DOHH2 (cell line): ENCODE measurements around the gene HYOU1.
A peak's percentile ranks its signal among the peaks of the same experiment; 100 is the strongest.

Source experiments
- H3F3A ChIP-seq: fragments of 200-600 bp; sonication (generic), shearing (Covaris generic); 2 replicates; pipeline ENCODE4 v1.6.0; 2016; ENCODE audit warnings: antibody characterized with exemption, mild to moderate bottlenecking; ENCODE audit not compliant: control insufficient read depth, insufficient read depth
- H3K27ac ChIP-seq: fragments of 200-600 bp; sonication (generic); 2 replicates; pipeline ENCODE4 v1.5.1; 2014; ENCODE audit warnings: low read depth, mild to moderate bottlenecking, low read length, moderate library complexity
- H3K27me3 ChIP-seq: fragments of 200-600 bp; sonication (generic); 2 replicates; pipeline ENCODE4 v1.6.1; 2014; ENCODE audit warnings: mild to moderate bottlenecking, low read length, mixed read lengths; ENCODE audit not compliant: control insufficient read depth
- H3K36me3 ChIP-seq: fragments of 200-600 bp; sonication (generic); 2 replicates; pipeline ENCODE4 v1.6.1; 2014; ENCODE audit warnings: mild to moderate bottlenecking, low read length, moderate library complexity, mixed read lengths; ENCODE audit not compliant: control insufficient read depth
- H3K4me1 ChIP-seq: fragments of 200-600 bp; sonication (generic); 2 replicates; pipeline ENCODE4 v1.6.1; 2014; ENCODE audit warnings: mild to moderate bottlenecking, low read length, mixed read lengths; ENCODE audit not compliant: control insufficient read depth
- H3K4me2 ChIP-seq: fragments of 200-600 bp; sonication (generic); 2 replicates; pipeline ENCODE4 v1.6.0; 2014; ENCODE audit warnings: mild to moderate bottlenecking, low read length, moderate library complexity
- H3K4me3 ChIP-seq: fragments of 200-600 bp; sonication (generic); 2 replicates; pipeline ENCODE4 v1.5.1; 2014; ENCODE audit warnings: mild to moderate bottlenecking, low read length, mixed read lengths
- H3K79me2 ChIP-seq: fragments of 200-600 bp; sonication (generic); 2 replicates; pipeline ENCODE4 v1.6.1; 2014; ENCODE audit warnings: mild to moderate bottlenecking, low read length, mixed read lengths; ENCODE audit not compliant: control insufficient read depth
- H3K9me2 ChIP-seq: fragments of 200-600 bp; sonication (generic); replicated peaks from 2 replicates; pipeline ENCODE4 v1.6.1; 2014; ENCODE audit warnings: mild to moderate bottlenecking, low read length, mixed read lengths; ENCODE audit not compliant: control insufficient read depth
- H3K9me3 ChIP-seq: fragments of 200-600 bp; sonication (generic); 2 replicates; pipeline ENCODE4 v1.6.1; 2014; ENCODE audit warnings: antibody characterized with exemption, low read length, mixed read lengths; ENCODE audit not compliant: control insufficient read depth, insufficient read depth
- H4K20me1 ChIP-seq: fragments of 200-600 bp; sonication (generic); 2 replicates; pipeline ENCODE4 v1.6.0; 2014; ENCODE audit warnings: low read depth, mild to moderate bottlenecking, antibody characterized with exemption, low read length, moderate library complexity; ENCODE audit not compliant: control insufficient read depth, insufficient read depth
- CTCF ChIP-seq: fragments of 200-600 bp; sonication (generic); IDR thresholded peaks from one replicate; pipeline ENCODE4 v1.5.1; 2014; ENCODE audit warnings: antibody characterized with exemption, mild to moderate bottlenecking, low read depth, low read length; ENCODE audit not compliant: poor library complexity, severe bottlenecking
- EZH2phosphoT487 ChIP-seq: fragments of 200-600 bp; sonication (generic); IDR thresholded peaks from 2 replicates; pipeline ENCODE4 v1.6.1; 2017; ENCODE audit warnings: borderline replicate concordance, mild to moderate bottlenecking, antibody characterized with exemption, low read length, moderate library complexity, mixed read lengths

Gene HYOU1

GRCh38 chr11:119029340-119030028, 27.5 kb downstream of the HYOU1 start:
- TF ChIP-seq EZH2phosphoT487 (no peak), CTCF (no peak)
- peak overlapping the region; percentile 97 for H3K4me3 ChIP-seq
- peak overlapping the region; percentile 64 for H3K4me2 ChIP-seq
- 0 out of 2 replicates have a peak overlapping the region, but pooled peaks have one; percentile 48 for H3K27ac ChIP-seq
- no peaks in the 10 kb centered on the region for H3K27me3 ChIP-seq
- no peaks in the 10 kb centered on the region for H4K20me1 ChIP-seq
- H3K4me1 ChIP-seq: peaks cover 18% of the 10 kb centered on the region
- H3K36me3 ChIP-seq: peaks cover 53% of the 10 kb centered on the region
- H3K9me3 ChIP-seq: no peaks in the 10 kb centered on the region
- H3K79me2 ChIP-seq: peaks cover 24% of the 10 kb centered on the region
- H3K9me2 ChIP-seq: no peaks in the 10 kb centered on the region
- no peaks in the 10 kb centered on the region; the same call in 1 of the 2 replicates for H3F3A ChIP-seq

- Histone ChIP-seq H3K4me2 (peak overlapping the region; percentile 64), H3K79me2 (peaks cover 24% of the 10 kb centered on the region), H3K4me3 (peak overlapping the region; percentile 97), H3K27ac (no peak overlapping the region), H3K9me2 (no peaks in the 10 kb centered on the region), H3F3A (no peaks in the 10 kb centered on the region; the same call in none of the 2 replicates), H3K9me3 (no peaks in the 10 kb centered on the region), H3K27me3 (no peaks in the 10 kb centered on the region), H3K36me3 (peaks cover 58% of the 10 kb centered on the region), H3K4me1 (peaks cover 18% of the 10 kb centered on the region), H4K20me1 (no peaks in the 10 kb centered on the region)
- TF ChIP-seq EZH2phosphoT487 (no peak), CTCF (no peak)
These were observed 28.0 kb downstream of the HYOU1 start for GRCh38 chr11:119029069-119029339.

GRCh38 chr11:119028346-119029068, 28.5 kb downstream of the HYOU1 start:
- Histone ChIP-seq H3F3A (peaks cover 5% of the 10 kb centered on the region), H3K27me3 (no peaks in the 10 kb centered on the region), H3K36me3 (peaks cover 63% of the 10 kb centered on the region), H3K4me2 (peak overlapping the region; percentile 64), H3K9me2 (no peaks in the 10 kb centered on the region), H3K79me2 (peaks cover 27% of the 10 kb centered on the region), H3K9me3 (no peaks in the 10 kb centered on the region), H4K20me1 (no peaks in the 10 kb centered on the region), H3K4me3 (peak overlapping the region; percentile 97), H3K27ac (no peak overlapping the region), H3K4me1 (peaks cover 18% of the 10 kb centered on the region)
- TF ChIP-seq EZH2phosphoT487 (no peak), CTCF (no peak)
